PC-3 (cell line): ENCODE measurements around the gene DRD1. TPM values are rescaled to one million over a fixed set of nuclear protein-coding genes. Genes with fewer than 3 reads are reported as not detected.
A peak's percentile ranks its signal among the peaks of the same experiment; 100 is the strongest.
"Not testable (repeated sequence)": the region's sequence is repeated elsewhere in the genome, so short reads cannot be mapped to it uniquely, and the experiment has no call there.

Source experiments
- ATAC-seq: fragments of 200-7000 bp; cut with Tn5 transposase; 2 replicates; pipeline ENCODE4 v1.9.1; 2020; ENCODE audit warnings: mild to moderate bottlenecking, moderate library complexity
- BruUV-seq: library from RNA; stranded (reverse); fragments of 400-500 nt; replicated peaks from 2 replicates; lab custom pipeline; 2021; lab: Mats Ljungman, UMichigan
- CTCF ChIA-PET: fragments of 300-600 bp; sonication (Branson Sonifier 250); formaldehyde crosslinking; loops from one replicate; lab custom pipeline; 2022; ENCODE audit warnings: antibody characterized with exemption; lab: Charles Lee
- POLR2A ChIA-PET: fragments of 300-600 bp; sonication (Branson Sonifier 250); formaldehyde crosslinking; loops from one replicate; lab custom pipeline; 2022; ENCODE audit warnings: antibody characterized with exemption; ENCODE audit not compliant: unreplicated experiment; lab: Charles Lee
- DNase-seq: peaks from one replicate; pipeline ENCODE4 v3.0.0-alpha.2; 2015
- H2AFZ ChIP-seq: fragments of 300-600 bp; sonication (generic); 2 replicates; pipeline ENCODE4 v1.6.0; 2016; ENCODE audit warnings: antibody characterized with exemption, low read length
- H3F3A ChIP-seq: fragments of 300-600 bp; sonication (generic); one replicate; pipeline ENCODE4 v1.6.0; 2017; ENCODE audit warnings: antibody characterized with exemption, low read length, control low read depth, mild to moderate bottlenecking; ENCODE audit not compliant: unreplicated experiment
- H3K27ac ChIP-seq: fragments of 300-600 bp; sonication (generic); 2 replicates; pipeline ENCODE4 v1.5.1; 2016; ENCODE audit warnings: mild to moderate bottlenecking, low read length
- H3K27me3 ChIP-seq: fragments of 300-600 bp; sonication (generic); 2 replicates; pipeline ENCODE4 v1.6.1; 2016; ENCODE audit warnings: low read length, mixed read lengths
- H3K36me3 ChIP-seq: fragments of 300-600 bp; sonication (generic); 2 replicates; pipeline ENCODE4 v1.6.1; 2016; ENCODE audit warnings: low read depth, mixed run types, low read length, mixed read lengths
- H3K4me1 ChIP-seq: fragments of 300-600 bp; sonication (generic); 2 replicates; pipeline ENCODE4 v1.5.1; 2016; ENCODE audit warnings: low read length; ENCODE audit not compliant: insufficient read depth
- H3K4me2 ChIP-seq: fragments of 300-600 bp; sonication (generic); 2 replicates; pipeline ENCODE4 v1.6.0; 2016; ENCODE audit warnings: low read length
- H3K4me3 ChIP-seq: fragments of 300-600 bp; sonication (generic); 2 replicates; pipeline ENCODE4 v1.5.1; 2016; ENCODE audit warnings: mild to moderate bottlenecking, low read length, mixed read lengths
- H3K79me2 ChIP-seq: fragments of 300-600 bp; sonication (generic); 2 replicates; pipeline ENCODE4 v1.6.1; 2017; ENCODE audit warnings: low read length, mixed read lengths
- H3K9ac ChIP-seq: fragments of 300-600 bp; sonication (generic); 2 replicates; pipeline ENCODE4 v1.6.0; 2016; ENCODE audit warnings: mild to moderate bottlenecking, low read length
- H3K9me2 ChIP-seq: fragments of 300-600 bp; sonication (generic); replicated peaks from 2 replicates; pipeline ENCODE4 v1.6.1; 2016; ENCODE audit warnings: mixed run types, low read length, mixed read lengths
- H3K9me3 ChIP-seq: fragments of 300-600 bp; sonication (generic); 2 replicates; pipeline ENCODE4 v1.6.1; 2016; ENCODE audit warnings: low read length, mixed read lengths
- H4K20me1 ChIP-seq: fragments of 300-600 bp; sonication (generic); 2 replicates; pipeline ENCODE4 v1.6.1; 2016; ENCODE audit warnings: low read length, mixed read lengths
- EZH2 ChIP-seq: fragments of 300-600 bp; sonication (generic); IDR thresholded peaks from one replicate; pipeline ENCODE4 v1.6.1; 2017; ENCODE audit warnings: antibody characterized with exemption, mild to moderate bottlenecking, low read length; ENCODE audit not compliant: unreplicated experiment
- EZH2phosphoT487 ChIP-seq: fragments of 300-600 bp; sonication (generic); IDR thresholded peaks from 2 replicates; pipeline ENCODE4 v1.6.1; 2018; ENCODE audit warnings: mild to moderate bottlenecking, antibody characterized with exemption, low read length, borderline replicate concordance
- intact Hi-C: fragments of 100-400 bp; cut with micrococcal nuclease; formaldehyde crosslinking; loops from 2 replicates; pipeline ENCODE4 v1.9.0; 2023
- total RNA-seq: library from RNA; depleted of rRNA; stranded (reverse); fragments of >200 nt; gene quantifications from 2 replicates; pipeline ENCODE4 v1.2.3, GENCODE V29; 2014
- TF ChIP-seq, protein P1 (sequence below): fragments of 300-600 bp; sonication (generic); conservative IDR thresholded peaks from 2 replicates; pipeline ENCODE4 v1.5.1; 2017; ENCODE audit warnings: antibody characterized with exemption, low read depth, mild to moderate bottlenecking, low read length

DRD1 gene
- total RNA-seq, 1 experiment from 2014 or later: not detected

DNA sequence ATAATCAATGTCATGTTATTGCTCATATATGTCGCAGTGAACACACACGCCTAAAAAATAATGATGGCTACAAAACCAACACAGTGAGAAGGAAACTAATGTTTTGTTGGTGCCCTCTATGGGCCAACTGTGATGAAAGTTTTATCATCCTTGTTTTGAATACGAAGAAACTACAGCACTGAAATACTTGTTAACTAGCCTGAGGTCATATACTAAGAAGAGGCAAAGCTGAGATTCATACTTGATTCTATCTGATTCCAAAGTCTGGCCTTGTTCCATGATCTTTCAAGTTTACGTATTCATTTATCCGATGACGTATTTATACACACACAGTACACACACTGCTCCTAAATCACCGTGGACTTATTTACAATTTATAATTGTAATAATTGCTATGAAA is 16.1 kb upstream of the DRD1 start:
- TF ChIP-seq, protein P1, sequence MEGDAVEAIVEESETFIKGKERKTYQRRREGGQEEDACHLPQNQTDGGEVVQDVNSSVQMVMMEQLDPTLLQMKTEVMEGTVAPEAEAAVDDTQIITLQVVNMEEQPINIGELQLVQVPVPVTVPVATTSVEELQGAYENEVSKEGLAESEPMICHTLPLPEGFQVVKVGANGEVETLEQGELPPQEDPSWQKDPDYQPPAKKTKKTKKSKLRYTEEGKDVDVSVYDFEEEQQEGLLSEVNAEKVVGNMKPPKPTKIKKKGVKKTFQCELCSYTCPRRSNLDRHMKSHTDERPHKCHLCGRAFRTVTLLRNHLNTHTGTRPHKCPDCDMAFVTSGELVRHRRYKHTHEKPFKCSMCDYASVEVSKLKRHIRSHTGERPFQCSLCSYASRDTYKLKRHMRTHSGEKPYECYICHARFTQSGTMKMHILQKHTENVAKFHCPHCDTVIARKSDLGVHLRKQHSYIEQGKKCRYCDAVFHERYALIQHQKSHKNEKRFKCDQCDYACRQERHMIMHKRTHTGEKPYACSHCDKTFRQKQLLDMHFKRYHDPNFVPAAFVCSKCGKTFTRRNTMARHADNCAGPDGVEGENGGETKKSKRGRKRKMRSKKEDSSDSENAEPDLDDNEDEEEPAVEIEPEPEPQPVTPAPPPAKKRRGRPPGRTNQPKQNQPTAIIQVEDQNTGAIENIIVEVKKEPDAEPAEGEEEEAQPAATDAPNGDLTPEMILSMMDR: peak; percentile 61
- TF ChIP-seq EZH2phosphoT487 (no peak), EZH2 (no peak)
- Histone ChIP-seq H3K4me1 (no peaks in the 10 kb centered on the region), H3K36me3 (no peaks in the 10 kb centered on the region), H3K9me3 (no peaks in the 10 kb centered on the region), H3K4me2 (no peak overlapping the region), H3K27ac (no peak overlapping the region), H3K79me2 (no peaks in the 10 kb centered on the region), H3K4me3 (no peak overlapping the region), H3K27me3 (peaks cover 5% of the 10 kb centered on the region; the same call in 1 of the 2 replicates), H2AFZ (no peak overlapping the region), H3K9me2 (no peaks in the 10 kb centered on the region), H4K20me1 (no peaks in the 10 kb centered on the region), H3F3A (no peaks in the 10 kb centered on the region), H3K9ac (no peak overlapping the region)
- BruUV-seq: no TSS peak
- intact Hi-C loops: loop anchor here (1.0 kb wide), 1 partner anchor 509 kb away; no protein-coding TSS in a partner anchor
- ATAC-seq (peak; percentile 48), DNase-seq (peak; percentile 59)
- POLR2A ChIA-PET: interaction anchor here (0.6 kb wide), 1 partner anchor 15 kb away, joined by 8 read pairs; no protein-coding TSS in a partner anchor
- CTCF ChIA-PET: interaction anchor here (0.6 kb wide), 1 partner anchor 52 kb away, joined by 4 read pairs; no protein-coding TSS in a partner anchor

DNA sequence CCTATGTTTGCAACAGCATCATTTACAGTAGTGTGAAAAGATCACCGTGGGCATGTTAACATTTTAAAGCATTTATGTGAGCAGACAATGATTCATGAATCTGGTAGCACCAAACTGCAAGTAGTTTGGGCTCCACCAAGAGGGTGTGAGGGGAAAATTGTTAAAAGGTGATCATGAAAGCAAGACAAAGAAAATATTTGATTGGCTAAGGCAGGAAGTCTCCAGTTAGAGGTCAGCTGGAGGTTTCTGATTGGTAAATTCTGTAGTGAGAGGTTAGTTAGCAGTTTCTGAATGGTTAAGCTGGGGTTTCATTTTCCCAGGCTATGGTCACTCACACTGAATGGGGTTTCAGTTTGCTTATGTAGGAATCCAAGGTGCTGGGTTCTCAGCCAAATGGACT is 13.5 kb upstream of the DRD1 start:
- no peak overlapping the region for H2AFZ ChIP-seq
- no peak for ATAC-seq
- TF ChIP-seq, protein P1: peak; percentile 36; the same call in 1 of the 2 replicates
- no peak for TF ChIP-seq EZH2phosphoT487
- ChIA-PET POLR2A (no interaction called here), CTCF (no interaction called here)
- no peaks in the 10 kb centered on the region for H3K36me3 ChIP-seq
- H3K9ac ChIP-seq: no peak overlapping the region
- no peaks in the 10 kb centered on the region for H3K9me3 ChIP-seq
- H3K79me2 ChIP-seq: no peaks in the 10 kb centered on the region
- DNase-seq: peak; percentile 37
- intact Hi-C loops: no loop called here
- no peaks in the 10 kb centered on the region for H3F3A ChIP-seq
- no peaks in the 10 kb centered on the region for H3K9me2 ChIP-seq
- H3K4me1 ChIP-seq: no peaks in the 10 kb centered on the region
- no peak overlapping the region for H3K4me3 ChIP-seq
- no peaks in the 10 kb centered on the region for H4K20me1 ChIP-seq
- BruUV-seq: no TSS peak
- no peak overlapping the region for H3K27ac ChIP-seq
- H3K4me2 ChIP-seq: no peak overlapping the region
- H3K27me3 ChIP-seq: peaks cover 17% of the 10 kb centered on the region

DNA sequence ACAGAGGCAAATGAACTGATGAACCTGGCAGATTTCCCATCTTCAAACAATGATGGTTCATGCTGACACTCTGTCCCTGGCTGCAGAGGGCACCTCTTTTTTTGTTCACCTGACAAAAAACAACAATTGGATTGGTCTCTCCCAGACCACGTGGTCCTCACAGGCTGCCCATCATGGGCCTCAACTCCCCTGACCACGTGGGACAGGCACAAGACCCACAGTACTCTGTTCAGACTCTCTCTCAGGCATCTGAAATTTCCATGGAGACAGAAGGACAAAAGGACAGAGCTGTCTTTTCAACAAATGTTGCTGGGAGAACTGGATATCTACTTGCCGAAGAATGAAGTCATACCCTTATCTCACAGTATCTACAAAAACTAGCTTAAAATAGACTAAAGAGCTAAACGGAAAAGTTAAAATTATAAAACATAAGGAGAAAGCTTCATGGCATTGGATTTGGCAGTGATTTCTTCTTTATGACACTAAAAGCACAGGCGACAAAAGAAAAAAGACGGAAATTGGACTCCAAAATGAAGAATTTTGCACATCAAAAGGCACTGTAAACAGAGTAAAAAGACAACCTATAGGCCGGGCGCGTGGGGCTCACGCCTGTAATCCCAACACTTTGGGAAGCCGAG is 12.2 kb upstream of the DRD1 start:
- Histone ChIP-seq H3K79me2 (no peaks in the 10 kb centered on the region), H3K27ac (no peak overlapping the region), H3K4me3 (no peak overlapping the region), H3F3A (no peaks in the 10 kb centered on the region), H4K20me1 (no peaks in the 10 kb centered on the region), H3K4me2 (no peak overlapping the region), H3K9me3 (no peaks in the 10 kb centered on the region), H3K9me2 (no peaks in the 10 kb centered on the region), H3K36me3 (no peaks in the 10 kb centered on the region), H3K4me1 (no peaks in the 10 kb centered on the region), H3K27me3 (peaks cover 30% of the 10 kb centered on the region), H2AFZ (no peak overlapping the region), H3K9ac (no peak overlapping the region)
- no TSS peak for BruUV-seq
- ChIA-PET CTCF (no interaction called here), POLR2A (no interaction called here)
- ATAC-seq: no peak
- intact Hi-C loops: no loop called here
- TF ChIP-seq EZH2: no peak
- TF ChIP-seq, protein P1: no peak
- TF ChIP-seq EZH2phosphoT487: no peak
- DNase-seq: no peak

DNA sequence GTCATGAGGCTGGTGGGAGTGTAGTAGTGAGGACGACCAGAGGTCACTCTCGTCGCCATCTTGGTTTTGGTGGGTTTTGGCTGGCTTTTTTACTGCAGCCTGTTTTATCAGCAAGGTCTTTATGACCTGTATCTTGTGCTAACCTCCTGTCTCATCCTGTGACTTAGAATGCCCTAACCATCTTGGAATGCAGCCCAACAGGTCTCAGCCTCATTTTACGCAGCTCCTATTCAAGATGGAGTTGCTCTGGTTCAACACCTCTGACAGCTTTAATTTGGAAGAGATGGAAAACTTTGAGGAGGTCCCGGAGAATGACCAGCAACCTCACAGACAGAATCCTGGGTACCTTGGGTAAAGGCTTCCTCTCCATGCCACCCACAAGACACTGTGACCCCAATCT is 10.4 kb upstream of the DRD1 start:
- POLR2A ChIA-PET, DNase-seq, H3K79me2 ChIP-seq, intact Hi-C loops, H3K9me3 ChIP-seq, BruUV-seq, H3K9me2 ChIP-seq, H3F3A ChIP-seq, CTCF ChIA-PET, H3K27ac ChIP-seq, H4K20me1 ChIP-seq, H2AFZ ChIP-seq, H3K9ac ChIP-seq, H3K4me2 ChIP-seq, ATAC-seq, H3K4me3 ChIP-seq, H3K36me3 ChIP-seq, H3K4me1 ChIP-seq: not testable (repeated sequence)
- peaks cover 48% of the 10 kb centered on the region for H3K27me3 ChIP-seq
